Muscle layer of colon (tissue), 2 donors: ENCODE results near the gene UCK2.
"Not testable (repeated sequence)": the region's sequence is repeated elsewhere in the genome, so short reads cannot be mapped to it uniquely, and the experiment has no call there.

Experiments used
- H3K27ac ChIP-seq: one replicate; pipeline ENCODE4 v1.7.0; 2013; ENCODE audit warnings: low read depth, mild to moderate bottlenecking, low read length, moderate library complexity
- H3K27me3 ChIP-seq, 2 donors: one replicate each; pipeline ENCODE4 v1.7.0; 2013; ENCODE audit warnings: low read length in 2 of 2, mild to moderate bottlenecking in 2 of 2; ENCODE audit not compliant: insufficient read depth in 2 of 2, control insufficient read depth in 1 of 2
- H3K36me3 ChIP-seq: one replicate; pipeline ENCODE4 v1.7.0; 2013; ENCODE audit warnings: mild to moderate bottlenecking, low read length; ENCODE audit not compliant: insufficient read depth
- H3K4me1 ChIP-seq: one replicate; pipeline ENCODE4 v1.7.0; 2013; ENCODE audit warnings: mild to moderate bottlenecking, low read length; ENCODE audit not compliant: insufficient read depth
- H3K4me3 ChIP-seq, 2 donors: one replicate each; pipeline ENCODE4 v1.7.0; 2013; ENCODE audit warnings: low read length in 2 of 2, low read depth in 1 of 2, mild to moderate bottlenecking in 1 of 2, moderate library complexity in 1 of 2
- H3K9ac ChIP-seq: one replicate; pipeline ENCODE4 v1.7.0; 2013; ENCODE audit warnings: low read length
- H3K9me3 ChIP-seq: one replicate; pipeline ENCODE4 v1.7.0; 2013; ENCODE audit warnings: mild to moderate bottlenecking, low read length
- donor health status: abdominal sarcoma.
- donor health status: Adenocarcinoma of cecum.

UCK2 gene

GRCh38 chr1:165827268-165828102 is at the start of gene UCK2:
UCK2 (plus strand) TSS chr1:165827614; CDS start chr1:165827834, 220 bp downstream.
- Histone ChIP-seq H3K4me3 (peak within 1 kb of the TSS; percentile 83 to 88), H3K4me1 (peaks cover 12% of the 10 kb centered on the region), H3K9me3 (no peaks in the 10 kb centered on the region), H3K27me3 (no peaks in the 10 kb centered on the region), H3K27ac (peak within 1 kb of the TSS; percentile 81), H3K9ac (peak within 1 kb of the TSS; percentile 50), H3K36me3 (no peaks in the 10 kb centered on the region)

GRCh38 chr1:165778197-165778596 is 49.2 kb upstream of the UCK2 start:
- not testable (repeated sequence) for H3K9me3 ChIP-seq, H3K27ac ChIP-seq, H3K36me3 ChIP-seq, H3K27me3 ChIP-seq, H3K4me1 ChIP-seq, H3K4me3 ChIP-seq, H3K9ac ChIP-seq

- not testable (repeated sequence) for H3K36me3 ChIP-seq, H3K4me1 ChIP-seq, H3K4me3 ChIP-seq, H3K27me3 ChIP-seq, H3K9ac ChIP-seq, H3K9me3 ChIP-seq, H3K27ac ChIP-seq
Measured at GRCh38 chr1:165783519-165783918, 43.9 kb upstream of the UCK2 start.

GRCh38 chr1:165787741-165788140 is 39.7 kb upstream of the UCK2 start:
- no peaks in the 10 kb centered on the region for H3K9me3 ChIP-seq
- H3K27me3 ChIP-seq, result no peaks in the 10 kb centered on the region
- H3K36me3 ChIP-seq, result no peaks in the 10 kb centered on the region
- H3K27ac ChIP-seq, result no peak overlapping the region
- no peaks in the 10 kb centered on the region for H3K4me1 ChIP-seq
- H3K9ac ChIP-seq, result no peak overlapping the region
- no peak overlapping the region for H3K4me3 ChIP-seq

- H3K27me3 ChIP-seq, result no peaks in the 10 kb centered on the region
- no peaks in the 10 kb centered on the region for H3K4me1 ChIP-seq
- H3K9ac ChIP-seq, result no peak overlapping the region
- H3K4me3 ChIP-seq, result no peak overlapping the region
- H3K27ac ChIP-seq, result no peak overlapping the region
- no peaks in the 10 kb centered on the region for H3K36me3 ChIP-seq
- no peaks in the 10 kb centered on the region for H3K9me3 ChIP-seq
Measured at GRCh38 chr1:165793951-165794350, 33.5 kb upstream of the UCK2 start.

GRCh38 chr1:165795894-165796293 is 31.5 kb upstream of the UCK2 start:
- H3K36me3 ChIP-seq, result no peaks in the 10 kb centered on the region
- no peaks in the 10 kb centered on the region for H3K9me3 ChIP-seq
- H3K4me1 ChIP-seq, result no peaks in the 10 kb centered on the region
- no peak overlapping the region for H3K4me3 ChIP-seq
- no peaks in the 10 kb centered on the region for H3K27me3 ChIP-seq
- H3K27ac ChIP-seq, result no peak overlapping the region
- no peak overlapping the region for H3K9ac ChIP-seq

GRCh38 chr1:165799387-165799786 is 28.0 kb upstream of the UCK2 start:
- H3K27me3 ChIP-seq, result no peaks in the 10 kb centered on the region
- H3K4me3 ChIP-seq, result no peak overlapping the region
- no peak overlapping the region for H3K27ac ChIP-seq
- H3K36me3 ChIP-seq, result no peaks in the 10 kb centered on the region
- H3K9me3 ChIP-seq, result no peaks in the 10 kb centered on the region
- H3K9ac ChIP-seq, result no peak overlapping the region
- no peaks in the 10 kb centered on the region for H3K4me1 ChIP-seq

- H3K27me3 ChIP-seq, H3K27ac ChIP-seq, H3K9me3 ChIP-seq, H3K36me3 ChIP-seq, H3K9ac ChIP-seq, H3K4me1 ChIP-seq, H3K4me3 ChIP-seq: not testable (repeated sequence)
Measured at GRCh38 chr1:165804513-165804912, 22.9 kb upstream of the UCK2 start.

GRCh38 chr1:165807613-165808012 is 19.8 kb upstream of the UCK2 start:
- Histone ChIP-seq H3K27me3 (no peaks in the 10 kb centered on the region), H3K27ac (no peak overlapping the region), H3K9me3 (no peaks in the 10 kb centered on the region), H3K4me3 (no peak overlapping the region), H3K36me3 (no peaks in the 10 kb centered on the region), H3K9ac (no peak overlapping the region), H3K4me1 (no peaks in the 10 kb centered on the region)

- Histone ChIP-seq H3K9ac (no peak overlapping the region), H3K27me3 (no peaks in the 10 kb centered on the region), H3K36me3 (no peaks in the 10 kb centered on the region), H3K4me1 (no peaks in the 10 kb centered on the region), H3K4me3 (no peak overlapping the region), H3K27ac (no peak overlapping the region), H3K9me3 (no peaks in the 10 kb centered on the region)
Measured at GRCh38 chr1:165815725-165816124, 11.7 kb upstream of the UCK2 start.

- no peak overlapping the region for H3K27ac ChIP-seq
- no peak overlapping the region for H3K4me3 ChIP-seq
- H3K36me3 ChIP-seq, result no peaks in the 10 kb centered on the region
- H3K4me1 ChIP-seq, result no peaks in the 10 kb centered on the region
- H3K27me3 ChIP-seq, result no peaks in the 10 kb centered on the region
- H3K9ac ChIP-seq, result no peak overlapping the region
- H3K9me3 ChIP-seq, result no peaks in the 10 kb centered on the region
Measured at GRCh38 chr1:165816157-165816556, 11.3 kb upstream of the UCK2 start.

- Histone ChIP-seq H3K27me3 (no peaks in the 10 kb centered on the region), H3K4me1 (no peaks in the 10 kb centered on the region), H3K4me3 (no peak overlapping the region), H3K36me3 (no peaks in the 10 kb centered on the region), H3K9ac (no peak overlapping the region), H3K27ac (no peak overlapping the region), H3K9me3 (no peaks in the 10 kb centered on the region)
Measured at GRCh38 chr1:165816826-165817497, 10.5 kb upstream of the UCK2 start.
